Measurements from ENCODE around the gene ARL16.

DNA sequence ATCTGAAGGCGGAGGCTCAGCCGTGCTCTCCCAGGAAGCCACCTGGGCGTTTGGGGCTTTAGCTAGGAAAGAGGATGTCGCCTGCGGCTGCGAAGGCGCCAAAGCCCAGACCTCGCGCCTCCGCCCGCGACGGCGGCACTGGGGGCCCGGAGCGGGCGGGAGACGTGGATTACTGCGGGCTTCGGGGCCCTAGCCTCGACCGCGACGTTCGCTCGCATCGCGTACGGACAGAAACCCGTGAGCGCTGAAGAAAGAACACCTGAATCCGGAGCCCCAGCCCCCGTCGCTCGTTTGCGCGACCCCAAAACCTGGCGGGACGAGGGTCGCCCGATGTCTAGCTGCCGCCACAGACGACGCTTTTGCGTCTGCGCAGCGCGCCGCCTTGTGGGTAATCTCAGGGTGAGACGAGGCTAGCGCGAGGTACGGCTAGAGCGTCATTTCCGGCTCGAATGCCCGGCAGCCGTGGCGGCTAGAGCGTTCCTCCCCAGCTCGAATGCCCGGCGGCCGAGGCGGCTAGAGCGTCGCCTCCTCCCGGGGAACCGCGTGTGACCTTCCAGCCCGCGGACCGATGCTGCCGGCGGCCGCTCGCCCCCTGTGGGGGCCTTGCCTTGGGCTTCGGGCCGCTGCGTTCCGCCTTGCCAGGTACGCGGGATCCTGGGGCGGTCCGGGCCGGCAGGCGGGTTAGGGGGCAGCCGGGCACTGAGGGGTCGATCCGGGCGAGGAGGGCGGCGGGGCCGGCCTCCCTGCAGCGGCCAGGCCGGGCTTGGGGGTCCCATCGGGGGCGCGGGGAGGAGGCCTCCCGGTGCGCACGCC, 19.5 kb upstream of the ARL16 start, which contains the start of gene MRPL12:
- TF ChIP-seq, protein P1, sequence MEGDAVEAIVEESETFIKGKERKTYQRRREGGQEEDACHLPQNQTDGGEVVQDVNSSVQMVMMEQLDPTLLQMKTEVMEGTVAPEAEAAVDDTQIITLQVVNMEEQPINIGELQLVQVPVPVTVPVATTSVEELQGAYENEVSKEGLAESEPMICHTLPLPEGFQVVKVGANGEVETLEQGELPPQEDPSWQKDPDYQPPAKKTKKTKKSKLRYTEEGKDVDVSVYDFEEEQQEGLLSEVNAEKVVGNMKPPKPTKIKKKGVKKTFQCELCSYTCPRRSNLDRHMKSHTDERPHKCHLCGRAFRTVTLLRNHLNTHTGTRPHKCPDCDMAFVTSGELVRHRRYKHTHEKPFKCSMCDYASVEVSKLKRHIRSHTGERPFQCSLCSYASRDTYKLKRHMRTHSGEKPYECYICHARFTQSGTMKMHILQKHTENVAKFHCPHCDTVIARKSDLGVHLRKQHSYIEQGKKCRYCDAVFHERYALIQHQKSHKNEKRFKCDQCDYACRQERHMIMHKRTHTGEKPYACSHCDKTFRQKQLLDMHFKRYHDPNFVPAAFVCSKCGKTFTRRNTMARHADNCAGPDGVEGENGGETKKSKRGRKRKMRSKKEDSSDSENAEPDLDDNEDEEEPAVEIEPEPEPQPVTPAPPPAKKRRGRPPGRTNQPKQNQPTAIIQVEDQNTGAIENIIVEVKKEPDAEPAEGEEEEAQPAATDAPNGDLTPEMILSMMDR (IDR thresholded peaks at IDR 0.05; ENCODE audit: low read depth, low read length, missing input control): peak; percentile 39
- TF ChIP-seq RAD21 (IDR thresholded peaks at IDR 0.05) (peak in 1 of 2 donors; percentile 26), RXRA (IDR thresholded peaks at IDR 0.05) (peak; percentile 69), SP1 (IDR thresholded peaks at IDR 0.05) (peak; percentile 44)
- TF ChIP-seq, protein P2, sequence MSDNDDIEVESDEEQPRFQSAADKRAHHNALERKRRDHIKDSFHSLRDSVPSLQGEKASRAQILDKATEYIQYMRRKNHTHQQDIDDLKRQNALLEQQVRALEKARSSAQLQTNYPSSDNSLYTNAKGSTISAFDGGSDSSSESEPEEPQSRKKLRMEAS (IDR thresholded peaks at IDR 0.05): peak; percentile 58
